Testis (tissue), 2 donors: Measurements from ENCODE around the gene ARFGAP1.

ENCODE experiments used
- POLR2A ChIP-seq: fragments of 450-650 bp; IDR thresholded peaks from one replicate; pipeline ENCODE4 v1.6.1; 2017; ENCODE audit warnings: antibody characterized with exemption, mild to moderate bottlenecking, moderate library complexity
- TF ChIP-seq, protein P1 (sequence below), 3 experiments: fragments of 450-650 bp in 2 of 3; fragments of 200-600 bp in 1 of 3; sonication (generic) in 1 of 3; IDR thresholded peaks; one replicate each; pipeline ENCODE4 v1.5.1; 2016 to 2019; ENCODE audit warnings: antibody characterized with exemption in 3 of 3, mild to moderate bottlenecking in 2 of 3, moderate library complexity in 1 of 3

- TF ChIP-seq, protein P1, sequence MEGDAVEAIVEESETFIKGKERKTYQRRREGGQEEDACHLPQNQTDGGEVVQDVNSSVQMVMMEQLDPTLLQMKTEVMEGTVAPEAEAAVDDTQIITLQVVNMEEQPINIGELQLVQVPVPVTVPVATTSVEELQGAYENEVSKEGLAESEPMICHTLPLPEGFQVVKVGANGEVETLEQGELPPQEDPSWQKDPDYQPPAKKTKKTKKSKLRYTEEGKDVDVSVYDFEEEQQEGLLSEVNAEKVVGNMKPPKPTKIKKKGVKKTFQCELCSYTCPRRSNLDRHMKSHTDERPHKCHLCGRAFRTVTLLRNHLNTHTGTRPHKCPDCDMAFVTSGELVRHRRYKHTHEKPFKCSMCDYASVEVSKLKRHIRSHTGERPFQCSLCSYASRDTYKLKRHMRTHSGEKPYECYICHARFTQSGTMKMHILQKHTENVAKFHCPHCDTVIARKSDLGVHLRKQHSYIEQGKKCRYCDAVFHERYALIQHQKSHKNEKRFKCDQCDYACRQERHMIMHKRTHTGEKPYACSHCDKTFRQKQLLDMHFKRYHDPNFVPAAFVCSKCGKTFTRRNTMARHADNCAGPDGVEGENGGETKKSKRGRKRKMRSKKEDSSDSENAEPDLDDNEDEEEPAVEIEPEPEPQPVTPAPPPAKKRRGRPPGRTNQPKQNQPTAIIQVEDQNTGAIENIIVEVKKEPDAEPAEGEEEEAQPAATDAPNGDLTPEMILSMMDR (IDR thresholded peaks at IDR 0.05) = no peak
- no peak for TF ChIP-seq POLR2A
Measured at GRCh38 chr20:63249891-63250290, 22.7 kb upstream of the ARFGAP1 start.
